GM23248 (cell line): Measurements from ENCODE around the gene SMG7. TPM values are rescaled to one million over a fixed set of nuclear protein-coding genes. Genes with fewer than 3 reads are reported as not detected.
"Not testable (repeated sequence)": the region's sequence is repeated elsewhere in the genome, so short reads cannot be mapped to it uniquely, and the experiment has no call there.

Experiments used
- DNase-seq: peaks from one replicate; pipeline ENCODE4 v3.0.0-alpha.2; 2015
- H2AFZ ChIP-seq: fragments of 200-600 bp; sonication (generic); 2 replicates; pipeline ENCODE4 v1.6.1; 2016; ENCODE audit warnings: antibody characterized with exemption
- H3F3A ChIP-seq: fragments of 200-600 bp; sonication (generic); 2 replicates; pipeline ENCODE4 v1.6.1; 2016; ENCODE audit warnings: mild to moderate bottlenecking, antibody characterized with exemption, mixed run types; ENCODE audit not compliant: insufficient read depth
- H3K27ac ChIP-seq: fragments of 200-600 bp; sonication (generic); 2 replicates; pipeline ENCODE4 v1.5.1; 2016; ENCODE audit warnings: mild to moderate bottlenecking
- H3K27me3 ChIP-seq: fragments of 200-600 bp; sonication (generic); replicated peaks from 2 replicates; pipeline ENCODE4 v1.6.1; 2016; ENCODE audit warnings: mild to moderate bottlenecking; ENCODE audit not compliant: insufficient read depth
- H3K36me3 ChIP-seq: fragments of 200-600 bp; sonication (generic); 2 replicates; pipeline ENCODE4 v1.6.1; 2016; ENCODE audit warnings: low read depth, mild to moderate bottlenecking
- H3K4me1 ChIP-seq: fragments of 200-600 bp; sonication (generic); 2 replicates; pipeline ENCODE4 v1.6.1; 2016; ENCODE audit warnings: mild to moderate bottlenecking; ENCODE audit not compliant: insufficient read depth
- H3K4me2 ChIP-seq: fragments of 200-600 bp; sonication (generic); one replicate; pipeline ENCODE4 v1.6.1; 2016; ENCODE audit warnings: mild to moderate bottlenecking; ENCODE audit not compliant: unreplicated experiment
- H3K4me3 ChIP-seq: fragments of 200-600 bp; sonication (generic); 2 replicates; pipeline ENCODE4 v1.5.1; 2016; ENCODE audit warnings: mild to moderate bottlenecking
- H3K79me2 ChIP-seq: fragments of 200-600 bp; sonication (generic); 2 replicates; pipeline ENCODE4 v1.6.1; 2016; ENCODE audit warnings: mild to moderate bottlenecking; ENCODE audit not compliant: insufficient read depth
- H3K9ac ChIP-seq: fragments of 200-600 bp; sonication (generic); 2 replicates; pipeline ENCODE4 v1.6.1; 2016; ENCODE audit warnings: mild to moderate bottlenecking
- H3K9me2 ChIP-seq: fragments of 200-600 bp; sonication (generic); 2 replicates; pipeline ENCODE4 v1.6.1; 2016; ENCODE audit warnings: mixed run types, mild to moderate bottlenecking, moderate library complexity; ENCODE audit not compliant: insufficient read depth
- H3K9me3 ChIP-seq: fragments of 200-600 bp; sonication (generic); one replicate; pipeline ENCODE4 v1.6.1; 2017; ENCODE audit warnings: low read depth
- H4K20me1 ChIP-seq: fragments of 200-600 bp; sonication (generic); 2 replicates; pipeline ENCODE4 v1.6.0; 2016; ENCODE audit not compliant: insufficient read depth
- EZH2 ChIP-seq: fragments of 200-600 bp; sonication (generic); IDR thresholded peaks from 2 replicates; pipeline ENCODE4 v1.6.1; 2018; ENCODE audit warnings: antibody characterized with exemption, mild to moderate bottlenecking; ENCODE audit not compliant: insufficient read depth, poor library complexity, severe bottlenecking
- EZH2phosphoT487 ChIP-seq: fragments of 200-600 bp; sonication (generic); IDR thresholded peaks from 2 replicates; pipeline ENCODE4 v1.6.1; 2018; ENCODE audit warnings: antibody characterized with exemption, moderate library complexity, mild to moderate bottlenecking, low read depth; ENCODE audit not compliant: insufficient read depth
- WGBS, 2 experiments: methylation state at CpG; one replicate each; pipeline ENCODE4 v1.1.6; 2015 to 2017; ENCODE audit warnings: low lambda C conversion rate in 2 of 2, low coverage in 1 of 2; ENCODE audit errors: missing lambda C conversion rate in 2 of 2; 5-methylcytosine and 5-hydroxymethylcytosine counted together
- in situ Hi-C: fragments of 300-500 bp; cut with MboI; formaldehyde crosslinking; loops from 2 replicates; pipeline ENCODE4 v1.15.0; 2020
- polyA plus RNA-seq: library from polyadenylated mRNA; unstranded; fragments of >200 nt; fragmentation: Nextera tagmentation; extraction: Ambion mirVana; gene quantifications from 2 replicates; pipeline ENCODE4 v1.2.1, GENCODE V29; 2016
- total RNA-seq: library from RNA; depleted of rRNA; stranded (reverse); fragments of >200 nt; shearing (Covaris generic); gene quantifications from 2 replicates; pipeline ENCODE4 v1.2.3, GENCODE V29; 2014; rRNA removed

Gene SMG7, protein sequence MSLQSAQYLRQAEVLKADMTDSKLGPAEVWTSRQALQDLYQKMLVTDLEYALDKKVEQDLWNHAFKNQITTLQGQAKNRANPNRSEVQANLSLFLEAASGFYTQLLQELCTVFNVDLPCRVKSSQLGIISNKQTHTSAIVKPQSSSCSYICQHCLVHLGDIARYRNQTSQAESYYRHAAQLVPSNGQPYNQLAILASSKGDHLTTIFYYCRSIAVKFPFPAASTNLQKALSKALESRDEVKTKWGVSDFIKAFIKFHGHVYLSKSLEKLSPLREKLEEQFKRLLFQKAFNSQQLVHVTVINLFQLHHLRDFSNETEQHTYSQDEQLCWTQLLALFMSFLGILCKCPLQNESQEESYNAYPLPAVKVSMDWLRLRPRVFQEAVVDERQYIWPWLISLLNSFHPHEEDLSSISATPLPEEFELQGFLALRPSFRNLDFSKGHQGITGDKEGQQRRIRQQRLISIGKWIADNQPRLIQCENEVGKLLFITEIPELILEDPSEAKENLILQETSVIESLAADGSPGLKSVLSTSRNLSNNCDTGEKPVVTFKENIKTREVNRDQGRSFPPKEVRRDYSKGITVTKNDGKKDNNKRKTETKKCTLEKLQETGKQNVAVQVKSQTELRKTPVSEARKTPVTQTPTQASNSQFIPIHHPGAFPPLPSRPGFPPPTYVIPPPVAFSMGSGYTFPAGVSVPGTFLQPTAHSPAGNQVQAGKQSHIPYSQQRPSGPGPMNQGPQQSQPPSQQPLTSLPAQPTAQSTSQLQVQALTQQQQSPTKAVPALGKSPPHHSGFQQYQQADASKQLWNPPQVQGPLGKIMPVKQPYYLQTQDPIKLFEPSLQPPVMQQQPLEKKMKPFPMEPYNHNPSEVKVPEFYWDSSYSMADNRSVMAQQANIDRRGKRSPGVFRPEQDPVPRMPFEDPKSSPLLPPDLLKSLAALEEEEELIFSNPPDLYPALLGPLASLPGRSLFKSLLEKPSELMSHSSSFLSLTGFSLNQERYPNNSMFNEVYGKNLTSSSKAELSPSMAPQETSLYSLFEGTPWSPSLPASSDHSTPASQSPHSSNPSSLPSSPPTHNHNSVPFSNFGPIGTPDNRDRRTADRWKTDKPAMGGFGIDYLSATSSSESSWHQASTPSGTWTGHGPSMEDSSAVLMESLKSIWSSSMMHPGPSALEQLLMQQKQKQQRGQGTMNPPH
- total RNA-seq (16.2 and 18.7 TPM in 2 replicates), polyA plus RNA-seq (28.2 and 32.8 TPM in 2 replicates)

- peak within 1 kb of the TSS; percentile 94 for H2AFZ ChIP-seq
- no peaks in the 10 kb centered on the region for H3K9me2 ChIP-seq
- H3K27ac ChIP-seq = peak within 1 kb of the TSS; percentile 99
- no peaks in the 10 kb centered on the region for H3K9me3 ChIP-seq
- H3K4me3 ChIP-seq = peak within 1 kb of the TSS; percentile 98
- DNase-seq = peak; percentile 70
- H4K20me1 ChIP-seq = no peaks in the 10 kb centered on the region
- in situ Hi-C loops = no loop called here
- H3K9ac ChIP-seq = peak within 1 kb of the TSS; percentile 95
- H3K36me3 ChIP-seq = no peaks in the 10 kb centered on the region
- peaks cover 7% of the 10 kb centered on the region for H3K4me1 ChIP-seq
- peaks cover 7% of the 10 kb centered on the region for H3F3A ChIP-seq
- H3K4me2 ChIP-seq = peak within 1 kb of the TSS; percentile 97
- 0 to 1% methylated on average over 49 to 70 of the region's 70 CpGs for WGBS, 2 experiments
- H3K27me3 ChIP-seq = no peaks in the 10 kb centered on the region
- H3K79me2 ChIP-seq = peaks cover 53% of the 10 kb centered on the region
- no peak for TF ChIP-seq EZH2phosphoT487
- TF ChIP-seq EZH2 = no peak
These were observed at the start of gene SMG7 for GRCh38 chr1:183472488-183473216. SMG7 (plus strand) TSS chr1:183472499; CDS start chr1:183472621, 122 bp downstream.

- Histone ChIP-seq H3K4me1 (no peaks in the 10 kb centered on the region), H3K27me3 (peaks cover 42% of the 10 kb centered on the region), H3K4me2 (no peak overlapping the region), H3K36me3 (no peaks in the 10 kb centered on the region), H3K79me2 (no peaks in the 10 kb centered on the region), H3K9ac (no peak overlapping the region), H3K9me2 (no peaks in the 10 kb centered on the region), H3K27ac (no peak overlapping the region), H4K20me1 (no peaks in the 10 kb centered on the region), H2AFZ (no peak overlapping the region), H3K4me3 (no peak overlapping the region), H3K9me3 (no peaks in the 10 kb centered on the region), H3F3A (no peaks in the 10 kb centered on the region)
- TF ChIP-seq EZH2 = no peak
- no peak for TF ChIP-seq EZH2phosphoT487
- in situ Hi-C loops = no loop called here
- 30 to 40% methylated on average over 1 of the region's 1 CpG for WGBS, 2 experiments
- no peak for DNase-seq
These were observed 48.8 kb upstream of the SMG7 start for GRCh38 chr1:183423541-183423940.

DNA sequence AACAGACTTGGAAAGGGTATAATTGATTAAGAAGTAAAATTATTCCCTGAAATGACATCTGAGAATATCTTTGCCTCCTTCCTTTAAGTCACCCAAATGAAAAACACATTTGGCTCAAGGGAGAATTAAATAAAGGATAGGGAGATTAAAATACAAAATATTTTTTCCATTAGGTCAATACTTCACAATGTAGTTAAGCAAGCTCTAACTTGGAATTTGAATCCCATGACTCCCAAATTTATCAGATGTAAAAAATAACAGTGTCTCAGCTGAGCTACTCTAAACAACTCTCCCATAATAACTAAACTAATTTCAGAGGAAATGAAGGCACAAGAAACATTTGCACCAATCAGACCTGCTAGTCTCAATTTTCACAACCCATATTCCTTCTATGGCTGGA lies 47.6 kb upstream of the SMG7 start:
- Histone ChIP-seq H2AFZ (no peak overlapping the region), H3K36me3 (no peaks in the 10 kb centered on the region), H3F3A (no peaks in the 10 kb centered on the region), H4K20me1 (no peaks in the 10 kb centered on the region), H3K27ac (no peak overlapping the region), H3K9ac (no peak overlapping the region), H3K4me3 (no peak overlapping the region), H3K9me2 (no peaks in the 10 kb centered on the region), H3K4me2 (no peak overlapping the region), H3K9me3 (no peaks in the 10 kb centered on the region), H3K79me2 (no peaks in the 10 kb centered on the region), H3K27me3 (peaks cover 39% of the 10 kb centered on the region), H3K4me1 (no peaks in the 10 kb centered on the region)
- in situ Hi-C loops = no loop called here
- TF ChIP-seq EZH2phosphoT487 (no peak), EZH2 (no peak)
- no peak for DNase-seq

DNA sequence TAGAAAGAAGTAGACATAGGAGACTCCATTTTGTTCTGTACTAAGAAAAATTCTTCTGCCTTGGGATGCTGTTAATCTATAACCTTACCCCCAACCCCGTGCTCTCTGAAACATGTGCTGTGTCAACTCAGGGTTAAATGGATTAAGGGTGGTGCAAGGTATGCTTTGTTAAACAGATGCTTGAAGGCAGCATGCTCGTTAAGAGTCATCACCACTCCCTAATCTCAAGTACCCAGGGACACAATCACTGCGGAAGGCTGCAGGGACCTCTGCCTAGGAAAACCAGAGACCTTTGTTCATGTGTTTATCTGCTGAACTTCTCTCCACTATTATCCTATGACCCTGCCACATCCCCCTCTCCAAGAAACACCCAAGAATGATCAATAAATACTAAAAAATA lies 44.7 kb upstream of the SMG7 start:
- H3K9me2 ChIP-seq, H3K79me2 ChIP-seq, H3K27ac ChIP-seq, H3K9ac ChIP-seq, H3K9me3 ChIP-seq, H4K20me1 ChIP-seq, H3K4me3 ChIP-seq, H3K4me2 ChIP-seq, H3K4me1 ChIP-seq, DNase-seq, in situ Hi-C loops, H3F3A ChIP-seq, H2AFZ ChIP-seq, H3K36me3 ChIP-seq: not testable (repeated sequence)
- WGBS, 2 experiments = 53 to 58% methylated on average over 3 of the region's 3 CpGs
- H3K27me3 ChIP-seq = peaks cover 20% of the 10 kb centered on the region
